ENCODE results near the gene LRCH1.
"Not testable (repeated sequence)": the region's sequence is repeated elsewhere in the genome, so short reads cannot be mapped to it uniquely, and the experiment has no call there.

LRCH1 gene

DNA sequence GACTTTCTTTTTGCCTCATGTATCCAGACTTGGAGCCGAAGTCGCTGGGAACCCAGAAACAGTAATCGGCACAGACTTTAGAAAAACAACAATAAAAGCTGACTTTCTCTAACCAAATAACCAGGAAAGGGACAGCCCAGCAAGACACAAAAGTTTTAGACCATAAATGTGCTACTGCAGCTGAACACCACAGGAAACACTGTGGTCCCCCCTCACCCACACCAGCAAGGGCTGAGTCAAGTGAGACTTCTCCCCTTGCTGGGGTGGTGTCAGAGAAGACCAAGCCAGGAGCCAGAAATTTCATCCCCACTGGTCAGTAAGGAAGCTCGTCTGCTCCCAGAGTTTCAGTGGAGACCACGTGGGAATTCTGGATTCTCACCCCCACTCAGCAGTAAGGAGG lies 173.4 kb downstream of the LRCH1 start:
- no peak for DNase-seq

DNA sequence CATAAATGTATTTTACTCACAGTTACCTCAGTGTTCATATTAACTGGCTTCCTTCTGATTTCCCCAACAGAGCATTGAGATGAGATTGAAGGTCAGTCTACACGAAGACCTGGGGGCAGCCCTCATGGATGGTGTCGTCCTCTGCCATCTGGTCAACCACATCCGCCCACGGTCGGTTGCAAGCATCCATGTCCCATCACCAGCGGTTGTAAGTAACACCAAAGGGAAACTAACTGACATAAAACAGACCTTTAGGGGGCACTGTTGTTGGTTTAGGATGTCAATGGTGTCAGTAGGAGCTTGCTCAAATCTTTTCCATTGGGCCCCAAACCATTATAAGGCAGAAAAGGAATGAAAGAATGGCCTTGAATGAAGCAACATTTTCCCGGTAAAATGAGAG lies 175.8 kb downstream of the LRCH1 start:
- DNase-seq: no peak

DNA sequence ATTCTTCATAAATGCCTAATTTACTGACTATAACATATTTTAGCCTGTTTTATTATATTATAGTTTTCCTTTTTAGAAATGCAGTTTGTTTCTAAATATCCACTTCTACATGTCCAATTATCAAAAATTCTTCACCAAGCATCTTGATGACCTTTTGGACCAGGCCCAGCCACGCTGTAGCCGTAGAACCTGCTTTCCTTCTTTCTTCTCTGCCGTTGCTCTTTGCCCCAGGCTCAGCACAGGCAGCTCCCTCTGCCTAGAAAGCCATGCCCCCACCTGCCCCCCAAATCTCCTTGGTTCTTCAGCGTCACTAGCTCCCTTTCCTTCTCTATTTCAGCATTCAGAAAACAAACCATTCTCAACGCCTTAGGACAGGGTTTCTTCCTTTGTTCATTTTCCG lies 178.6 kb downstream of the LRCH1 start:
- DNase-seq: no peak

DNA sequence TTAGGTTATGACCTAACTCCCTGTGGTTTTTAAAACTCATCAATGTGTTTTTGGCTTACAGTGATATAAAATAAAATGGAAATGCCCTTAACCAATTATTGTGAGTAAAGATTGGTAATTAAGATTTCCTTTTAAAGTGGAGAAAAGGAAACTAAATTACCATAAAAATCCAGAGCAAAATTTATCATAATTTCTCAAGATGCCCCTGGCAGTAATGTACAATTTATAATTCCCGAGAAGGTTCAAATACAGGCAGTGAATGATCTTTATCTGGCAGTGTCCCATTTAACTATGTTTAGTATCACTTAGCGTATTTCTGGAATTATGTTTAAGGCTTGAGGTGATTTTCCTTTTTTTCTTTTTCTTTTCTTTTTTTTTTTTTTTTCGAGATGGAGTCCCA lies 182.5 kb downstream of the LRCH1 start:
- no peak for DNase-seq

DNA sequence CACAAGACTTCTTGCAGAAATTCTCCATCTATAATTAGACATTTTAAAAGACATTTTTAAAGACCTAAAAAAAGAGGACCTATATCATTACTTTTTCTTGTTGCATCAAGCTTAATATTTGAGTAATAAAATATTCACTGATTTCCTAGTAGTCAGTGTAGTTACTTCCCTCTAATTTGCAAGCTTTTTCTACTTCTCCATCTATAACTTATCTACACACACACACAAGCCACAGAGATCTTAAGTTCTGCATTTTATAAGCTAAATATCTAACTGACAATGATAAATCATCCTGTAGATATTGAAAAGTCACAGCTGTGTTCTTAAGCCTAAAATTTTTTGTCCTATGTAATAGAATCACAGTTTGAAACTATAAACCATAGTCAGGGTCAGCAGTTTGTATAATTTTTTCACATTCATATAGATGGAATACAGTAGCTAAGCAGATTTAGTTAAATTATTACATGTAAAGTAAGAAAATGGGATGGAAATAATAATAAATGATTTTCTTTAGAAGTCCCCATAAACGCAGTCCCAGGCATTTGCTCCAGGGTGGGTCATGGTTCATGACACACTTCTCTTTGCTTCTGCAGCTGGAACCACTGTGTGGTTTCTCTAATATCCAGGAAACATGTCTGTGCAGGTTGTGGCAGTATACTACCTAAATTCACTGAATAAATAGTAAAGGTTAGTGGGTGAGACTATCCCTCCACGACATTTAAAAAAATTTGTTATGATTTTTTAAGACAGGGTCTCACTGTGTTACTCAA lies 183.8 kb downstream of the LRCH1 start:
- DNase-seq: no peak

DNA sequence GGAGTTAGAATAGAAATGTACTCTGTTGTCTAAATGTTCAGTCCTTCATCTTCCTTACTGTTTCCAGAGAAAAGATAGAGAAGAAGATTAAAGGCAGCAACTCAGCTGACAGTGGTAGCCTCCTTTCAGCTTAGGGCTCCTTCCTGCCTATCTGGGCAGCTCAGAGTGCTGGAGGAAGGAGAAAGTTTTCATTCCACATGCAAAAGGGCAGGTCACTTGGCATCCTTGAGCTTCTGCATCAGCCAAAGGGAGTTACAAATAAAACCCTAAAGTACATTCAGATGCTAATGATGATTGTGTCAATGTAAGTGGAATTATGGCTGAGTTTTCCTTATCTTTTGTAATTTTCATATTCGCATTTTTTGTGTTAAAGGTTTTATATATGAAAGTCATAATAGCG lies 185.1 kb downstream of the LRCH1 start:
- DNase-seq: no peak

DNA sequence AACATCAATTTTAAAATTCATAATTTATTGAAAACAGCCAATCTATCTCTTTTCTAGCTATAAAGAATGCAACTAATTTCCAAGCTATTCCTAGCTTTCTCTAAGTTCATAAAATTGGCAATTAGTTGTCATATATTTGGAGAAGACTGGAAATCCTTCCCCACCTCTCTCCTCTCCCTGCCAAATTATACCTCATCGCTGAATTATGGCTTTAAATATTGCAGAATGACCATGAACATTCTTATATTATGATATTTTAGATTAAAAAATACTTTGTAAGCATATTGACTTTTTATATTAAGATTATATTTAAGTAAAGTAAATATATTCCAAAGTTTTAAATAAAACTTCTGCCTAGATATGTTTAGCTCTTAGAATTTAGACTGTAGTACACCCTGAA lies 185.8 kb downstream of the LRCH1 start:
- no peak for DNase-seq

DNA sequence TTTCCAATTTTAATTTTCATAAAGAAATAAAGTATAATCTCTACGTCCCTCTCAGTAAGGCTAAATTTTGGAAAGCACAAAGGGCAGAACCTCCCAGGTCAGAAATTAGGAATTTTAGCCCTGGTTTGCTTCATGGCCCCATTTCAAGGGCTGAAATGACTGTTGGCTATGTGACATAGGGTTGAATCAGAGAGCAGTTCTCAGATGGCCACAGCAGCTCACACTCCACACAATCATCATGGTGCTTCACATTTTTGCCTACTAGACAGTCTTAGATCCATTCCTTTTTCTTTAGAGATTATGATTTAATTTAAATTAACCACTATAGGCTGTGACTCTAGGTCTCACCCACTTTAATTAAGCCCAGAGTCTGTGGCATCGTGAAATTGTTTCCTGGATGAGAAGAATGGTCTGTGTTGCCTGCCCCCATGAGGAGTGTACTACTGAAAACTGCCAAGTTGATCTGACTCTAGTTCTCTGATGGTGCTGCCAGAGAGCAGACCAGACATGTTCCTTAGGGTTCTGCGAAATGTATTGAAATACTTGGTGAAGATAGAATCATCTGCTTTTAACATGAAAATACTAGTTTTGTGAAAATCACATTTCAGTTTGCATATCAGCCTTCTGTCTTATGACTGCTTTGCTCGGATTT lies 186.6 kb downstream of the LRCH1 start:
- DNase-seq: no peak

DNA sequence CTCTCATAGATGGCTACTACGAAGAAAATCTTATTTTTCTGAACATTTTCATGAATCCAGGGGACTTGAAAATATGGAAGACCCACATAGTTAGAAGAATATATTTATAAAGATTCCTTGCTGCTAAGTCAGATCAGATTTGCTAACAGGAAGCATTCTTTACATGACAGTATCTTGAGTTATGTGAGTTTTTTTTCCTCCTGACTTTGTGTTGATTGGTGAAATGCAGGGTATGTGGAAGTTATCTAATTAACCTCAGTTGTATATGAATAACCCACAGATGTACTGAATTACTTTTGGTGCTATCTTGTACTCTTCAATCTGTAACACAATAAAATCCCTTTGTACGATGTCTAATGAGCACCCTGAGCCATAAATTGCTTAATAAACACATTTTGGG lies 190.2 kb downstream of the LRCH1 start:
- DNase-seq: no peak

DNA sequence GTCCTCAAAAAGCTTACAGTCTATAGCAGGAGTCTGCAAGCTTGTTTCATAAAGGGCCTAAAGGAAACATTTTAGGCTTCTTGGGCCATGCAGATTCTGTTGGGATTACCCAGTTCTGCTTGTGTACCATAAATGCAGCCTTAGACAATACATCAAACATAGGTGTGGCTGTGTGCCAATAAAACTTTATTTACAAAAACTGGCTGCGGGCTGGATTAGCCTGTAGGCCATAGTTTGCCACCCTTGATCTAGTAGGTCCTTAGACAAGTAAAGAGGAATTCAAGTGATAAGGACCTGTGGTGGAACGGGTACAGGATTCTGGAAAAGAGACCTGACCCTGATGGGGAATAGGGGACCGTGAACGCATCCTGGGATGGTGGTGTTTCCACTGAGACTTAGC lies 192.1 kb downstream of the LRCH1 start:
- no peak for DNase-seq

DNA sequence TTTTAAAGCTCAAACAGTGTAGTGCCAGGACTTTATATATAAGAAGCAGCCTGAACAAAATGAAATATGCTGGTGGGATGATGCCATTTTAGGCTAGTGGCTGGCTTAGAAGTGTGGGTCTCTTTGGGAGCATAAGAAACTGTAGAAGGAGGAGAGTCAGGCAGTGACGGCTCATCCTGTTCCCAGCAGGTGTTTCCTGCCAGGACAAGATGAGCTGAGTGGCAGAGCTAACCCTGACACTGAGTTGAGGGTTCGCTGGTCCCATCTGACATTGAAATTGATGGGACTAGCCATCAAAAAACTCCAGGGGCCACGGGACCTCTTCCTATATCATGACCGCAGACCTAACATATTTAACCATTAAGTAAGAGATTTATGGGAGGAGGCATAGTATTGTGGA lies 192.7 kb downstream of the LRCH1 start:
- DNase-seq: no peak

DNA sequence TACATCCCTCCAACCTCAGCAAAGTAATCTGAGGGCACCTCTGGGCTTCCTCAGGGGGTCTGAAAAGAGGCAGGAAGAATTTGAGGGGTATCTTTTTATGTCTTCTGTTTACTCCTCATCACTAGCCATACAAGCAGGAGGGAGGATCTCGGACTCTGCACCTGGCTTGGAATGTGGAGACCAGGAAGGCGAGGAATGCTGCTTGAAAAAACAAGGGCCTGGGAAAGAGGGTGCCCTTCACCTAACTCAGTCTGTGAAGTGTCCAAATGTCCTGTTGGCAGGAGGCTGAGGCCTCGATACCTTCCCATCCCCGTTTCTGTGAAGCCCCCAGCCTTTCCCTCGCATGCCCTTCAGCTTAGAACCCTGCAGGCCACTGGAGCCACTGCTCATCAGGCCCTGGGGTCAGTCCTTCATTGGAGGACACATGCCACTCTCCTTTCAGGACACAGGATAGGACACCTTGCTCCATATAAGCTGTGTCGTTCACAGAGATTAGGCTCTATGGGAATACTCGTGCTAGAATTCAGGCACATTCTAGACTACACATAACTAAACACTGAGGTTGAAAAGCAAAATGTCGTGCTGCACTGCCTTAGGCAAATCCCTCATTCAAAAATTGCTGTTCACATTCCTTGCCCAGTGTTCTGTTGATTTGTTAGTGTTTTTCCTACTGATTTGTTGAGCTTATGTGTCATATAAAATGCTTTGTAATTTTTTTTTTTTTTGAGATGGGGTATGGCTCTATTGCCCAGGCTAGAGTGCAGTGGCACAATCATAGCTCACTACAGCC lies 194.3 kb downstream of the LRCH1 start:
- no peak for DNase-seq

DNA sequence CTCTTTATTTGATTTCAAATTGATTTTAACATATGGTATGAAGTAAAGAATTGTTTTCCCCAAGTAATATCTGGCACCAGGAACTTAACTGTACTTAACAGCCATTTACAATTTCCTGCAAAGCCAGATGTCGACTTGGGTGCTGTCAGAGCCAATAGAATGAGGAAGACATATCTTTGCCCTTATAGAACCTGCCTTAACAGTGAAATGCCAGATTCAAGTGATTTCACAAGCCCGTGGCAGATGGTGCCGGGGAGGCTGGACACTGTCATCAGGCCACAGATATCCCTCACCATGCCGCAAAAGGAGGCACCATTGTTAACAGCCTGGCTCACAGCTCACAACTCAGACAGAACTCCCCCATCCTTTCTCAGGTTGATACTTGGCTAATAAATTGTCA lies 195.3 kb downstream of the LRCH1 start:
- no peak for DNase-seq

DNA sequence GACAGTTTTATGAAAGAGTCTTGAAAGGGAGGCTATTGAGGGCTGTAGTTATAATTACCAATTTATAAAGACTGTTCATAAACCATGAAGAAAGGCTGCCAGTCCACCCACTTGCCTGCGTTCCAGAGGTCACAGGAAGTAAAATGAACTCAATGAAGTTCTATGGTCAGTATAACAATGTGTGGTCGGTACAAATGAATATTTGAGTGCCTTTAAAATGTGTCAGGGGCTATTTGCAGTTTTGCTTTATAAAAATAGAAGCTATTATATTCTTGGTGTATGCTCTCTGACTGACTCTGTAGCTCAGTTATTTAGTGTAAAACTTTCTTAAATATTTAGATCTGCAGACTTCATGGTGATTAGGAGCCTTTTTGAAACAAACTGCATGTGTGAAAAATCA lies 197.0 kb downstream of the LRCH1 start:
- DNase-seq: no peak

DNA sequence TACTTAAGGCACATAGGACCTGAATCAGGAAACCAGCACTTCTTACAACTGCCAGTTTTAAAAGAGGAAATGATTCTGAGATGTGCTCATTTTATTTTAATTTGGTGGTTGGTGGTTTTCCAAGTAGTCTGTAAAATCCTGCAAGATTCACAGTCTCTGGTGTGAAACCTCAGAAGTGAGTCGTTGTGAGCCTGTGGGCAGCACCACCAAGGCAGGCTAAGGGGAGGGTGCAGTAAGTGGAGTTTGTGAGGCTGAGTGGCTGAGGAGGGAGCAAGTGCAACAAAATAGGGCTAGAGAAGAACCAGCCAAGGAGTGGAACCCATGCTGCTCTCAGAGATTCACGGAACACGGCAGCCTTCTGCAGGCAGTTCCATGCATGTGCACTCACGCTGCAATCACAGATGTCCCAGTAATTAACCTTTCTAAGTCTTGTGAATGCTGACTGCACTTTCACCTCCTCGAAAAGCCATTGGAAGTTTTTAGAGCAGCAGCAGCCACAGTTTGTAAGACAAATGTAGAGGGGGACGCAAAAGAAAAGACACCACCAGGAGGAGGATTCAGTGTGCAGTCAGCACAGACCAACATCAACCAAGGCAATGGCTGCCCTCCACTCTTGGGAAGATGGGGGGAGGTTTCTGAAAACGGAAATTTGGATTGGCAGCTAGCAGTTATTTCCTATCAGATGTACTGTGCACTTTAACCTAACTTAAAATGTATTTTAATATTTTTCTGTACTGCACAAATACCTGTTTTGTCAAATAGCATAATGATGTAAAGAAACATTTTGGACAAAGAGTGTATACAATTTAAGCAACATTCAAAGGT lies 199.1 kb downstream of the LRCH1 start:
- no peak for DNase-seq

DNA sequence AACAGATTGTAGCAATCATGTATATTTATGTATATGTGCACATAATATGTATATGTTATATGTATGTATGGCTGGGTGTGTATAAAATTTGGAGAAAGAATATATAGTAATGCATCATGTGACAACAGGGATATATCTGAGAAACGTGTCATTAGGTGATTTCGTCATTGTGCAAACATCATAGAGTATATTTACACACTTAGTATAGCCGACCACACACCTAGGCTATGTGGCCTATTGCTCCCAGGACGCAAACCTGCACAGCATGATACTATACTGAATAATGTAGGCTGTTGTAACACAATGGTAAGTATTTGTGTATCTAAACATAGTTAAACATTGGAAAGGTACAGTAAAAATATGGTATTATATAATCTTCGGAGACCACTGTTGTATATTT lies 200.2 kb downstream of the LRCH1 start:
- DNase-seq: no peak

DNA sequence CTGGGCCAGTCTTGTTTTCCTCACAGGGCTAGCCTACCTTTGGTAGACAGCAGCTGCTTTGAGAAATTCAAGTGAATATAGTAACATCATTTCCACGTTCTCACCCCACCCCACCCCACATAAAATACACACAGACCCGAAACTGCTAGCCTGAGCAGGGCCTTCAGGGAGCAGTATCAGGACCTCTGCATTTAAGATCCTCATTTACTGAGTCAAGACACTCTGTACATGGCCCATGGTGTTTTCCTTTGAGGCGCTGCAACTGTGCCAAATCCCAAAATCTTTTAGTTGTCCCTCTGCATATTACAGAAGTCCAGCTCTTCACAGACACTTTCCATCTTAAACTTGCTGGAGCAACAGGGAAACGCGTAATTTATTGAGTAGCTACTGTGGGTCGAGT lies 200.9 kb downstream of the LRCH1 start:
- DNase-seq: no peak

DNA sequence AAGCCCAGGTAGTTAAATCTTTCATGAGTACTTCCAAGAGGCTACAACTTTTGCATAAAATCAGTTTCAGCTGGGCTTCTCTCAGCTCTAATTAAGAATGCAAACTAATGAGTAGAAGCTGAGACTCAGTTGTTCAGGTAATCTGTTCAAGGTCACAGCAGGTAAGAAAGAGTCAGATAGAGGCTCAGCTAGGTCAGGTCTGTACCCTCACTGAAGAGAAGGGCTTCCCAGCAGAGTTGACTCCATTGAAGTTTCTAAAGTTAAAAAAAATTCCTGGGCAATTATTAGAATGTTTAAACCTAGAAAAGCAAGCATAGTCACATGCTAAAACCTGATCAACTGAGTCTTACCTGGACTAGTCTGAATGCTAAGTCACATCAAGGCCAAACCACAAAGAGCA lies 201.8 kb downstream of the LRCH1 start:
- DNase-seq: no peak

DNA sequence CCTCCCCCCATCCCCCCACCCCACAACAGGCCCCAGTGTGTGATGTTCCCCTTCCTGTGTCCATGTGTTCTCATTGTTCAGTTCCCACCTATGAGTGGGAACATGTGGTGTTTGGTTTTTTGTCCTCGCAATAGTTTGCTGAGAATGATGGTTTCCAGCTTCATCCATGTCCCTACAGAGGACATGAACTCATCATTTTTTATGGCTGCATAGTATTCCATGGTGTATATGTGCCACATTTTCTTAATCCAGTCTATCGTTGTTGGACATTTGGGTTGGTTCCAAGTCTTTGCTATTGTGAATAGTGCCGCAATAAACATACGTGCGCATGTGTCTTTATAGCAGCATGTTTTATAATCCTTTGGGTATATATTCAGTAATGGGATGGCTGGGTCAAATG lies 202.5 kb downstream of the LRCH1 start:
- not testable (repeated sequence) for DNase-seq

DNA sequence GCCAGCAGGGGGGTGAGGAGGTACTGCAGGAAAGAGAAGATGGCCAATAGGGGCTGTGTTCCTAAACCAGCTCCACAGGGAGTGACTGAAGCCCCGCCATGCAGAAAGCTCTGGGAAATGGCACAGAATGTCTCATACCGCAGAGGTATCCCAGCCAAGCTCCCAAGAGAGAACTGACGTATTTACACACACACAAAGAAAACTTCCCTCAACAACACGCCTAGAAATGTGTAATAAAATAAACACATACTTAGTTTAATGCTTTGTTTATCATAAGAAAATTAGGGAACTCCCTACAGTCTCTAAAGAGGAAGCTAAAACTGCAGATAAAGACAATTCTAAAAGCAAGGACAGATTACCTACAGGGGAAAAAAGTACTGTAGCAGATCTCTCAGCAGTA lies 204.0 kb downstream of the LRCH1 start:
- no peak for DNase-seq

DNA sequence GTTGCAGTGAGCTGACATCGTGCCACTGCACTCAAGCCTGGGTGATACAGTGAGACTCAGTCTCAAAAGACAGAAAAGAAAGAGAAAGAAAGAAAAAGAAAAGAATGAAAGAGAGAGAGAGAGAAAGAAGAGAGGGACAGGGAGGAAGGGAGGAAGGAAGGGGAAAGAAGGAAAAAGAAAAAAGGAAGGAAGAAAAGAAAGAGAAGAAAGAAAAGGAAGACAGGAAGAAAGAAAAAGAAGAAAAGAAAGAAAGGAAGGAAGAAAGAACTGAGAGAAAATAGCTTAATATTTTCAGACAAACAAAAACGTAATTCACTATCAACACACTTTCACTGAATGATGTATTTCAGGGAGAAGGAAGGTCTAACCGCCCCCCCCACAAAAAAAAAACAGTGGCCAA lies 204.7 kb downstream of the LRCH1 start:
- no peak for DNase-seq

DNA sequence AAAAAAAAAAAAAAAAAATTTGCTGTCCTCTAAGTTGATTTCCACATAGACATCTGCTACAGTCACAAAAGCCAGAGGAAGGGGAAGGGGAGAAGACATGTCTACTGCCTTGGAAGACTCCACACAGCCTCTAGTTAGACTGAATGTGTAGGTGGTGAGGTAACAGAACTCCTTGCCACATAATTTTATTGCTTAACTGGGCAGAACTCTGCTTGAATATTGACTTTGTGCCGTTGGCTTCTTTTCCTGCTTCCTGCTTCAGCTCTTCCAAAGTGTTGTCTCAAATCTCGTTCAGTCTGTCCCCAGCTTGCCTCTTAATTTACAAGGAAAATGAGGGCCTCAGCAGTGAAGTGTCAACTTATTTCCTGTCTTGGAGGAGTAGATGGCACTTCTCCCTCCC lies 206.9 kb downstream of the LRCH1 start:
- no peak for DNase-seq

DNA sequence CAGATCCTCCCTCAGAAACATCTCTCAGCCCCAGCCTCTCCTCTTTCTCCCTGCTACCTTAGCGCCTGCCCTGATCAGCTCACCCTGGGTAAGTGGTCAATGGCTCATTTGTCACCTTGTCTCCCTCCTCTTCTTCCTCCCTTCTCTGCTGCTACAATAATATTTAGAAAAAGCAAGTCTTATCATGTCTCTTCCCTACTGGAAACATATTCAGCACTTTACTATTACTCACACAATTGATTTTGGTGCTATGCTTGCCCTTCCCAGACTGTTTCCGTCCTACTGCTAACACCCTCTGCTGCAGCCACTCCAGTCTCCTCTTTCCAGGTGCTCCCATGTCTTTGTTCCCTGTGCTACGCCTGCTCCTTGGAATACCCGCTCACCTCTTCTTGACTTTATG lies 208.2 kb downstream of the LRCH1 start:
- DNase-seq: no peak

Measured in NCI-H2029 treated with DMSO at 0.1 percent for 48 hours (cell line).